PC-9 (cell line): ENCODE measurements around the gene CNTNAP2.

Experiments used
- CTCF ChIP-seq: fragments of 200-600 bp; sonication (generic); conservative IDR thresholded peaks from 2 replicates; pipeline ENCODE4 v1.6.1; 2017; ENCODE audit warnings: mixed run types, antibody characterized with exemption, mild to moderate bottlenecking, moderate library complexity
- EZH2 ChIP-seq: fragments of 200-600 bp; sonication (generic); IDR thresholded peaks from 2 replicates; pipeline ENCODE4 v1.8.0; 2017; ENCODE audit warnings: antibody characterized with exemption, low read depth

- no peak for TF ChIP-seq CTCF
- TF ChIP-seq EZH2: no peak
Observed at GRCh38 chr7:148238761-148239325, 2122.2 kb downstream of the CNTNAP2 start.
